OCI-LY7 (cell line): Measurements from ENCODE around the gene AZU1.

ENCODE experiments used
- EZH2phosphoT487 ChIP-seq: fragments of 200-600 bp; sonication (generic); IDR thresholded peaks from 2 replicates; pipeline ENCODE4 v1.6.1; 2018; ENCODE audit warnings: low read depth, borderline replicate concordance, mild to moderate bottlenecking, mixed run types, antibody characterized with exemption, low read length, moderate library complexity, mixed read lengths
- TF ChIP-seq, protein P1 (sequence below): fragments of 200-600 bp; sonication (generic); conservative IDR thresholded peaks from 2 replicates; pipeline ENCODE4 v1.5.1; 2014; ENCODE audit warnings: mild to moderate bottlenecking, antibody characterized with exemption, low read length, moderate library complexity, mixed read lengths

DNA sequence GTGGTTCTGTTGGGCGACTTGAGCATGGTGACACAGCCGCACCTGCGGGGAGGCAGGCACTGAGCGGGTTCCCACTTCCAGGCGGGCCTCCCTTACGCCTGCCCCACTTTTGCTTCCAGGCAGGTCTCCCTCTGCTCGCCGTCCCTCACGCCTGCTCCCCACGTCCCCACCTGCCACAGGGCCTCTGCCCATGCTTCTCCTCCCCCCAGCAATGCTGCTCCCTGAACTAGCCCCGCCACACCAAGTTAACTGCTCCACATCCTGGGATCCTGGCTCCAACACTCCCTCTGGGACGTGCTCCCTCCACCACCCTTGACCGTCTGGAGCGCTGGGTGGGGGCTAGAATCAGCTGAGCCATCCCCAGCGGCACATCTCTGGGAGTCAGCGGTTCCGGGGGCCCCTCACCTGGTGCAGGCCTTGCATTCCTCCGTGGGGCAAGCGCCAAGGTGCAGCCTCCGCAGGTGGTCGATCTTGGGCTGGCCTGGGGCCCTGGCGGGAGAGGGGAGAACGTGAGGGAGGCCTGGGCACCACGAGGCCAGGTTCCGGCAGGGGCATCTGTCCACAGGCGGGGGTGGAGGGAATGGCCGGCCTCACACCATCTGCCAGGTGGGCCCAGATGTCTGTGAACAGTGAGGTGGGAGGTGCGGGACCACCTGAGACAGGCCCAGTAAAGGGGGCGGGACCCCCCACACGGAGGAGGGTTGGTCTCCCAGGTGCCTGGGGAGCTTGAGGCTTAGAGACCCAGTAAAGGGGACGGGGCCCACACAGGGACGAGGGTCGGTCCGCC lies 41.0 kb downstream of the AZU1 start:
- TF ChIP-seq, protein P1, sequence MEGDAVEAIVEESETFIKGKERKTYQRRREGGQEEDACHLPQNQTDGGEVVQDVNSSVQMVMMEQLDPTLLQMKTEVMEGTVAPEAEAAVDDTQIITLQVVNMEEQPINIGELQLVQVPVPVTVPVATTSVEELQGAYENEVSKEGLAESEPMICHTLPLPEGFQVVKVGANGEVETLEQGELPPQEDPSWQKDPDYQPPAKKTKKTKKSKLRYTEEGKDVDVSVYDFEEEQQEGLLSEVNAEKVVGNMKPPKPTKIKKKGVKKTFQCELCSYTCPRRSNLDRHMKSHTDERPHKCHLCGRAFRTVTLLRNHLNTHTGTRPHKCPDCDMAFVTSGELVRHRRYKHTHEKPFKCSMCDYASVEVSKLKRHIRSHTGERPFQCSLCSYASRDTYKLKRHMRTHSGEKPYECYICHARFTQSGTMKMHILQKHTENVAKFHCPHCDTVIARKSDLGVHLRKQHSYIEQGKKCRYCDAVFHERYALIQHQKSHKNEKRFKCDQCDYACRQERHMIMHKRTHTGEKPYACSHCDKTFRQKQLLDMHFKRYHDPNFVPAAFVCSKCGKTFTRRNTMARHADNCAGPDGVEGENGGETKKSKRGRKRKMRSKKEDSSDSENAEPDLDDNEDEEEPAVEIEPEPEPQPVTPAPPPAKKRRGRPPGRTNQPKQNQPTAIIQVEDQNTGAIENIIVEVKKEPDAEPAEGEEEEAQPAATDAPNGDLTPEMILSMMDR = no peak
- TF ChIP-seq EZH2phosphoT487 = no peak
